Measurements from ENCODE around the gene COL6A5. TPM values are rescaled to one million over a fixed set of nuclear protein-coding genes. Genes with fewer than 3 reads are reported as not detected.

COL6A5 gene
- total and polyA plus RNA-seq, 4 donors: 0.01 to 0.09 TPM; not detected in 2

DNA sequence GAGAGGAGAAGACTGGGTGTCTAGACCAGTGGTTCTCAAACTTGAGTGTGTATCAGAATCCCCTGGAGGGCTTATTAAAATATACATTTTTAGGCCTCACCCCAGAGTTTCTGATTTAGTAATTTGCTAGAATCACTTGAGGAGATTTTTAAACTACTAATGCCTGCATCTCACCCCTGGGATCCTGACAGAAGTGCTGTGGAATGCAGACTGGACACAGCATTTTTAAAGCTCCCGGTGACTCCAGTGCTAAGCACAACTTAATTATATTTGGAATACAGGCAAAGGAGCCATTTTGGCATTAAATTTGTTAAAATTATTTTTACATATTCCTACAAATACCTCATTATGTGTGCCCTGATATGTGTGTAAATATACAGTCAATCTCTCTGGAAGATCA, 144.8 kb downstream of the COL6A5 start (continued):
- TF ChIP-seq, protein P1, sequence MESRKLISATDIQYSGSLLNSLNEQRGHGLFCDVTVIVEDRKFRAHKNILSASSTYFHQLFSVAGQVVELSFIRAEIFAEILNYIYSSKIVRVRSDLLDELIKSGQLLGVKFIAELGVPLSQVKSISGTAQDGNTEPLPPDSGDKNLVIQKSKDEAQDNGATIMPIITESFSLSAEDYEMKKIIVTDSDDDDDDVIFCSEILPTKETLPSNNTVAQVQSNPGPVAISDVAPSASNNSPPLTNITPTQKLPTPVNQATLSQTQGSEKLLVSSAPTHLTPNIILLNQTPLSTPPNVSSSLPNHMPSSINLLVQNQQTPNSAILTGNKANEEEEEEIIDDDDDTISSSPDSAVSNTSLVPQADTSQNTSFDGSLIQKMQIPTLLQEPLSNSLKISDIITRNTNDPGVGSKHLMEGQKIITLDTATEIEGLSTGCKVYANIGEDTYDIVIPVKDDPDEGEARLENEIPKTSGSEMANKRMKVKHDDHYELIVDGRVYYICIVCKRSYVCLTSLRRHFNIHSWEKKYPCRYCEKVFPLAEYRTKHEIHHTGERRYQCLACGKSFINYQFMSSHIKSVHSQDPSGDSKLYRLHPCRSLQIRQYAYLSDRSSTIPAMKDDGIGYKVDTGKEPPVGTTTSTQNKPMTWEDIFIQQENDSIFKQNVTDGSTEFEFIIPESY (IDR thresholded peaks at IDR 0.05): no peak
- no peak for TF ChIP-seq RAD21 (IDR thresholded peaks at IDR 0.05)

DNA sequence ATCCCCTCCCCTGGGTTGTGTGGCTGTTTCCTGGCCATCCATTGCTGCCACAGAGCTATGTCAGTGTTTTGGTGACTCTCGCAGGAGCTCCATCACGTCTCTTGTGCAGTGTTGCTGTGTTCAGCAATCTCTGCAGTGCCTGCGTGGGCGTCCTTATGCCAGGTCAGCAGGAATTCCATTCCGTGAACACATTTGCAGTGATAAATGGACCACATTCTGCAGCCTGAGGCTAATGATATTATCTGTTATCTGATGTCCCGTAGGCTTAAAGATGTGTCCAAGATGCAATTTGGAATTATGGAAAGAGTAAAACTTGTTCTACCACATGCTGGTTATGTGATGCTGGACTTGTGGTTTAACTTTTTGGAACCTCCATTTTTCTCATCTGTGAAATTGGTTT, 146.0 kb downstream of the COL6A5 start:
- no peak for TF ChIP-seq REST (IDR thresholded peaks at IDR 0.05)
- TF ChIP-seq HNF4A (conservative IDR thresholded peaks at IDR 0.05): no peak
- Histone ChIP-seq H3K27ac (ENCODE audit: low read depth in 1 of 2, low read length in 2 of 2) (no peak overlapping the region), H3K36me3 (ENCODE audit: control insufficient read depth in 4 of 4, insufficient read depth in 3 of 4, low read depth in 1 of 4, low read length in 3 of 4) (no peaks in the 10 kb centered on the region), H3K4me3 (ENCODE audit: low read depth in 1 of 3, low read length in 3 of 3) (no peak overlapping the region), H3K9ac (ENCODE audit: low read depth in 1 of 2, low read length in 2 of 2) (no peak overlapping the region), H3K9me3 (ENCODE audit: control insufficient read depth in 4 of 4, low read length in 3 of 4) (no peaks in the 10 kb centered on the region), H3K4me1 (ENCODE audit: control insufficient read depth in 4 of 4, insufficient read depth in 4 of 4, low read length in 3 of 4) (no peaks in the 10 kb centered on the region), H3K27me3 (ENCODE audit: control insufficient read depth in 4 of 4, insufficient read depth in 4 of 4, low read length in 3 of 4) (no peaks in the 10 kb centered on the region)
- no peak for DNase-seq (ENCODE audit: low spot score)
- 75% methylated on average over 6 of the region's 6 CpGs for WGBS

- TF ChIP-seq JUND (IDR thresholded peaks at IDR 0.05) (no peak), SP1 (IDR thresholded peaks at IDR 0.05) (no peak), CTCF (IDR thresholded peaks at IDR 0.05; ENCODE audit: low read depth, low read length, missing input control) (no peak), EGR1 (IDR thresholded peaks at IDR 0.05; ENCODE audit: low read depth in 2 of 2) (no peak), NR2F2 (IDR thresholded peaks at IDR 0.05) (no peak), HNF4A (conservative IDR thresholded peaks at IDR 0.05) (no peak), REST (IDR thresholded peaks at IDR 0.05) (no peak), FOXA2 (IDR thresholded peaks at IDR 0.05) (no peak), YY1 (IDR thresholded peaks at IDR 0.05) (no peak), RXRA (IDR thresholded peaks at IDR 0.05) (no peak), GABPA (IDR thresholded peaks at IDR 0.05 in 1 of 2, conservative IDR thresholded peaks at IDR 0.05 in 1 of 2) (no peak), TAF1 (conservative IDR thresholded peaks at IDR 0.05) (no peak), FOXA1 (IDR thresholded peaks at IDR 0.05) (no peak), RAD21 (IDR thresholded peaks at IDR 0.05) (no peak), HNF4G (IDR thresholded peaks at IDR 0.05) (no peak)
- TF ChIP-seq, protein P2, sequence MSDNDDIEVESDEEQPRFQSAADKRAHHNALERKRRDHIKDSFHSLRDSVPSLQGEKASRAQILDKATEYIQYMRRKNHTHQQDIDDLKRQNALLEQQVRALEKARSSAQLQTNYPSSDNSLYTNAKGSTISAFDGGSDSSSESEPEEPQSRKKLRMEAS (IDR thresholded peaks at IDR 0.05): no peak
- TF ChIP-seq, protein P1 (IDR thresholded peaks at IDR 0.05): no peak
- TF ChIP-seq, protein P3, sequence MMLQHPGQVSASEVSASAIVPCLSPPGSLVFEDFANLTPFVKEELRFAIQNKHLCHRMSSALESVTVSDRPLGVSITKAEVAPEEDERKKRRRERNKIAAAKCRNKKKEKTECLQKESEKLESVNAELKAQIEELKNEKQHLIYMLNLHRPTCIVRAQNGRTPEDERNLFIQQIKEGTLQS (IDR thresholded peaks at IDR 0.05): no peak
- 86% methylated on average over 2 of the region's 2 CpGs for WGBS
Observed at GRCh38 chr3:130504701-130505100, 159.2 kb downstream of the COL6A5 start.

More at GRCh38 chr3:130504701-130505100, 159.2 kb downstream of the COL6A5 start:
- Histone ChIP-seq H3K27ac (ENCODE audit: low read depth in 1 of 2, low read length in 2 of 2) (no peak overlapping the region), H3K36me3 (ENCODE audit: control insufficient read depth in 4 of 4, insufficient read depth in 3 of 4, low read depth in 1 of 4, low read length in 3 of 4) (no peaks in the 10 kb centered on the region), H3K4me1 (ENCODE audit: control insufficient read depth in 4 of 4, insufficient read depth in 4 of 4, low read length in 3 of 4) (no peaks in the 10 kb centered on the region), H3K9ac (ENCODE audit: low read depth in 1 of 2, low read length in 2 of 2) (no peak overlapping the region), H3K9me3 (ENCODE audit: control insufficient read depth in 4 of 4, low read length in 3 of 4) (no peaks in the 10 kb centered on the region), H3K4me3 (ENCODE audit: low read depth in 1 of 3, low read length in 3 of 3) (no peak overlapping the region), H3K27me3 (ENCODE audit: control insufficient read depth in 4 of 4, insufficient read depth in 4 of 4, low read length in 3 of 4) (peaks cover 0 to 8% (median 0%) of the 10 kb centered on the region in 4 donors)
- no peak for DNase-seq (ENCODE audit: low spot score)
